GM18873 (cell line): ENCODE measurements around the gene PRDM9.
"Not testable (repeated sequence)": the region's sequence is repeated elsewhere in the genome, so short reads cannot be mapped to it uniquely, and the experiment has no call there.

Source experiments
- ATAC-seq: cut with Tn5 transposase; IDR thresholded peaks from one replicate; pipeline ENCODE4 v1.9.1; 2021; ENCODE audit warnings: mild to moderate bottlenecking, moderate library complexity, moderate number of reproducible peaks; ENCODE audit not compliant: unreplicated experiment, low FRiP score

PRDM9 gene

DNA sequence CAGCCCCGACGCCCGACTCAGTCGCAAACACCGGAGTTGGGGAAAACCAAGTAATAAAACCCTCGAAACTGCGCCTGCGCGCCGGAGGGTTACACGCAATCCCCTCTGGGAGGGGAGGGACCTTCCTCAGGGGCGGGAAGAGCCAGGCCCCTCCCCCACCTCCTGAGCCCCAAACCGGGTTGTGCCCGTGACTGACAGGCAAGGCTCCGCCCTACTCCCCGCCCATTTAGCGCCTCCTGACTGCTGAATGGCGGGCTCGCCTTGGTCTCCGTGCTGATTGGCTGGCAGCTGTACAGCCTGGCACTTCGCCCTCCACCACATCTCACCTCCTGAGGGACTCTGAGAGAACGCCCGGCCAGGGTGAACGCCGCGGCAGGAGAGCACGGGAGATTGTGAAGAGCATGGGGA is at the start of gene PRDM9:
Gene PRDM9, plus strand, starts transcription at position 332 of the 408 bp plus-strand sequence. CDS start 1,425 bp downstream, outside the sequence.
- no peak for ATAC-seq

DNA sequence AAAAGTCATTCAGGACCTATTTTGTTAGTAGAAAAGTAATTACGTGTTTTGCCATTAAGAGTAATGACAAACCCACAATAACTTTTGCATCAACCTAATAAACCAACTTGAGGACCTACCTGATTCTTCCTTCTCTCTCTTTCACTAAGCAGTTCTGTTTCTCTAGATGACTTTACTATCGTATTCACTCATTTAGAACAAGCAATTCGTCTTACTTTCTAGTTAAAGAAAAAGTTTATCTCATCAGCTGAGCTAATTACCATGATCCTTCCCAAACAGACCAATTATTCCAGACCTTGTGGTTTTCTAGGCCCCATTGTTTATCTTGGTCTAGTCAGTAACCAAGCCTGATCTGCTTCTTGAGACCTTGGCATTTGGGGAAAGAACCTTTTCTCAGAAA is 49.6 kb upstream of the PRDM9 start:
- ATAC-seq = no peak

DNA sequence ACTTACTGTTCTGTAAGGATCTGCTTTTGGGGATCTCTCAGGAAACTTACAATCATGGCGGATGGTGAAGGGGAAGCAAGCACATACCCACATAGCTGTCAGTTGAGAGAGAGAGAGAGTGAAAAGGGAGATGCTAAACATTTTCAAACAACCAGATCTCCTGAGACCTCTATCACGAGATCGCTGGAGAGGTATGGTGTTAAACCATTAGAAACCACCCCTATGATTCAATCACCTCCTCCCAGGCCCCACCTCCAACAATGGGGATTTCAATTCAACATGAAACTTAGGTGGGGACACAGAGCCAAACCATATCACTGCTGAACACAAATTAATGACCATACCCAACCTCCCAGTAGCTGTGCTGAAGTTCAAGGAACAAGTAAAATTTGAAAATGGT is 48.2 kb upstream of the PRDM9 start:
- ATAC-seq = no peak

DNA sequence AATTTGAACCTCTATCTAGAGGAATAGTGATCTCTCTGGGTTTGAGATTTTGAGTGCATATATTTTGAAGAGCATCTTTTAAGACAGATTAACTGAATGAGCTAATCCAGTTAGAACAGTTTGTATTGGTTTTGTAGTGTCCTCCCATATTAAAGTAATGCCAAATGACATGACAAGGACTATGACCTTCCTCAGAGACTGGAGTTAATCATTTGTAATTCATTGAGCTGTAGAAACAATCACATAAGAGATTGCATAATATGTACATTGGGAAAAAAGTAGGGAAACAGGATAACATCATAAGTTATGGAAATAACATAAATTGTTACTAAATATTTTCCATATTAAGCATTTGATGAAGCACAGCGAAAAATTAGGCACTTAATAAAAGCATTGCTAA is 45.8 kb upstream of the PRDM9 start:
- ATAC-seq = no peak

DNA sequence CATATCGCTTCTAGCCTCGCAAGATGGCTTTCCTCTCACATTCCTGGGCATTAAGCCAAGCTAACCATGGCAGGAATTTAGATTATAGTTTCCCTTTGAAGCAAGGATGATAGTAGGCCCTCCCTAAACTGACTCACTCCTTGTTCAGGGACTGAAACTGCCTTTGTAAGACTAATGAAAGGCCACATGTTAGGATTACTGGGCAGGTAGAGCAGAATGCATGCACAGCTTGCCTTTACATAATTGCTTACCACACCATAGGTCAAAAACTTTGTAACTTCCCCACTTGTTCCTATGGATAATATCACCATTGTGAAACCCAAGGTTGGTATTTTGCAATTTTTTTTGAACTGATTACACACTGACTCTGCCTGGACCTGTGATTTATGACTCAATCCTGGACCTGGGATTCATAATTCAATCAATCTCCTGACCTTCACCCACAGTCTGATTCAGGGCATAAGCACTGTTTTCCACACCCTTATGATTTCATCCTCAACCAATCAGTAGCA is 41.0 kb upstream of the PRDM9 start:
- no peak for ATAC-seq

DNA sequence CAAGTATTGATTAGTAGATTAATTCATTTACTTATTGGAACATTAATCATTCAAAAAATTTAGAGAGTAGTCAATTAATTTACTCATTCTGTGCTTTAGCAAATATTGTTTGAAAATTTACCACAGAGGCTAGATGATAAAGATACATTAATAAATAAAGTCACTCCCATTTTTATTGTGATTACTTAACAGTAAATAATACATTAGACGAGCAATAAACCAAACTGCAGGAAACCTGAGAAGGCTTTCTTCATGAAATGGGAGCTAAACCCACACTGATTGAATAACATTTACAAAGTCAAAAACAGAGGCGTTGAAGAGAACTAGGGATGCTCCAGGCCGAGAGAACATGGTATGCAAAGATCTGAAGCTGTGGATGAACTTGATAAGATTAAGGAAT is 38.8 kb upstream of the PRDM9 start:
- no peak for ATAC-seq

DNA sequence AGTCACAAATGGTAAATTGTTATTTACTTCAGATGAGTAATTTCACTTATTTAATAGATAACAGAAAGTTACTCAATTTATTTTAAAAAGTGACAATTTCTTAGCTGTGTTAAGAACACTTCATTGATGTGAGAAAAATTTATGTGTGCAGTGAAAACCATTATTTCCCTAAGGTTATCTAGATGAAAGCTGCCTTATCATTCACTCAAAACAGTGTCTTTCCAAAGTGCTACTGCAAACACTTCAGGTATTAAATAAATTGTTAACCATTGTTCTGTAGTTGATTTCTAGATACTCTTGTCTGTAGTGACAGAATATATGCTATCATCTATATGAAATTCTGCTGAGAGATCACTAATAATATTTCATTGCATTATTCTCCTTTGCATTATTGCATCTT is 33.5 kb upstream of the PRDM9 start:
- no peak for ATAC-seq

DNA sequence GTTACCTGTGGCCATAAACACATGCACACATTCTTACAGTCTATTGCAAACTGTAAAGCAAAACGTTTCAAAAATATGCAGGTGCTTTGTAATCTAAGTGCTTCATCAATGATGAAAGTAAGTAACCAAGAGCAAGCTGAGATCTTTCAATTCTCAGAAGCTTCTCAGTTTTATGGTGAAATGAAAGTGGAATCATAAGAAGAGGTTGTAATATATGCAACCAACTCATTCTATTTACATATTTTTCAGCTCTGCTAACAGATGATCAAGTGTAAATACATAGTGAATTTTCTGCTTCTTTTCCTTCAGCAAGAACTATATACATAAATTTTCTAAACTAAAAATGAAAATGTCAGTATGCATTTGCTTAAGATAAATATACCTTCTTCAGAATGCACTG is 33.1 kb upstream of the PRDM9 start:
- ATAC-seq = no peak

DNA sequence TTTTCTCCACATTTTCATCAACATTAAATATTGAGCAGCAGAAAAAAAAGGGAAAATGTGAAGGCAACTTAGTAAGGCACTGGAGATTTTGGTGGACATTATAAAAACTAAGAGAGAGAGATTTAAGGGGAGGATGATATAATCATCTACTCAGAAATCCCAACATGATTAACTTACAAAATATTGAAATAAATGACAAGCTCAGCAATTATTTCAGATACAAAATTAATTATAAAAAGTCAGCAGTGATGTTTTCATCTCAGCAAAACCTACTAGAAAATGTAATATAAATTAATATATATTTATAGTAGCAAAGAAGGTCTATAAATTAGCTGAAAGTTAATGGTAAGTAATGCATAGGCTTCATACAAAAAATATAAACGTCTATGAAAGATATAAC is 30.8 kb upstream of the PRDM9 start:
- no peak for ATAC-seq

DNA sequence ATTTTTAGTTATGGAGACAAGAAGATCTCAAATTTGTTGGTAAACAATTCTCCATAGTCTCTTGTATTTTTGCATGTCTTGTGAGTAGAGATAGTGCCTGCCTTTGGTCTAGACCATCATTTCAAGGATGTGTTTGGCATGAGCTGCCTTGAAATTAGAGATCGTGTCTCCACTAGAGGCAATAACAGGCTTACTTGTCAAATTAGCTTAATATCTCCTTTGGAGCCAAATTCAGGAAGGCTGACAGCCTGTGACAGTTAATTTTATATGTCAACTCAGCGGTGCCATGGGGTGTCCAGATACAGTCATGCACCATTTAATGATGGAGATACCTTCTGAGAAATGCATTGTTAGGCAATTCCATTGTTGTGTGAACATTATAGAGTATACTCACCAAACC is 24.8 kb upstream of the PRDM9 start:
- ATAC-seq = no peak

DNA sequence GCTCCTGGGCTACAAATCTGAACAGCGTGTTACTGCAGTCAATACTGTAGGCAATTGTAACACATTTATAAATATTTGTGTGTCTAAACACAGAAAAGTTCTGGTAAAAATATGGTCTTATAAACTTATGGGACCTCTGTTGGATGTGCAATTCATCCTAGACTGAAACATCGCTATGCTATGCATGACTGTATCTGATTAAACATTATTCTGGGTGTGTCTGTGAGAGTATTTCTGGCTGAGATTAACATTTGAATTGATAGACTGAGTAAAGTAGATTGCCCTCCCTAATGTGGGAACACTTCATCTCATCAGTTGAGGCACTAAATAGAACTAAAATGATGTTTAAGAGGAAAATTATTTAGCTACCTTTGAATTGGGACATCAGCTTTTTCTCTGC is 24.3 kb upstream of the PRDM9 start:
- ATAC-seq = no peak

DNA sequence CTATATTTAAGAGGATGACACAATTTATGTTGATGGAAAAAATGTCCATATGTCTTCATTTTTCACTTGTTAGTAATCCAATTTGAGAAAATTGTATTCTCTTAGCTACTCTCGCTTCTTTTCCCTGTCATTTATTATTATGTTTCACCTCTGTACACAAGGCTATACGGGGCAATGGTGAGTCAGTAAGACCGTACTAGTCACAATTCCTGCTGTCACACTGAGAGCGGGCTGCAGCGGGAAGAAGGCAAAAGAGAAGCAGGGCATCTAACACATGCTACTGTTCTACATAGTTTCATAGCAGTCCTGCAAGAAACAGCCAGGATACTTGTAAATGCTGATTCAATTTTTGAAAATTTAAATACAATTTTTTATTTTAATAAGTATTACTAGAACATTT is 23.3 kb upstream of the PRDM9 start:
- ATAC-seq = no peak

DNA sequence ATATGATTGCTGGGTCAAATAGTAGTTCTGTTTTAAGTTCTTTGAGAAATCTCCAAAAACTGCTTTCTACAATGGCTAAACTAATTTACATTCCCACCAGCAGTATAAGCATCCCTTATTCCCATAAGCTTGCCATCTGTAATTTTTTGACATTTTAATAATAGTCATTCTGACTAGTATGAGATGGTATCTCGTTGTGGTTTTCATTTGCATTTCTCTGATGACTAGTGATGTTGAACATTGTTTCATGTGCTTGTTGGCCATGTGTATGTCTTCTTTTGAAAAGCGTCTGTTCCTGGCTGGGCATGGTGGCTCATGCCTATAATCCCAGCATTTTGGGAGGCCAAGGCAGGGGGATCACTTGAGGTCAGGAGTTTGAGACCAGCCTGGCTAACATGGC is 21.2 kb upstream of the PRDM9 start:
- not testable (repeated sequence) for ATAC-seq

DNA sequence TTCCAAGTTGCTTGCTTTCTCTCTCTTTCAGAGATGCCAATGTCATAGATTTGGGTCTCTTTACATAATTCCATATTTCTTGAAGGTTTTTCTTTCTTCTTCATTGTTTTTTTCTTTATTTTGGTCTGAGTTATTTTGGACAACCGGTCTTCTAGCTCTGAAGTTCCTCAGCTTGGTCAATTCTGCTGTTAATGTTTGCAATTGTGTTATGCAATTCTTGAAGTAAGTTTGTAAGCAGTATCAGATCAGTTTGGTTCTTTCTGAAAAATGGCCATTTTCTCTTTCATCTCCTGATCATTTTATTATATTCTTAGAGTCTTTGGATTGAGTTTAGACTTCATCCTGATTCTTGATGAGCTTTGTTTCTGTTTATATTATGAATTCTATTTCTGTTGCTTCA is 16.4 kb upstream of the PRDM9 start:
- ATAC-seq = no peak

DNA sequence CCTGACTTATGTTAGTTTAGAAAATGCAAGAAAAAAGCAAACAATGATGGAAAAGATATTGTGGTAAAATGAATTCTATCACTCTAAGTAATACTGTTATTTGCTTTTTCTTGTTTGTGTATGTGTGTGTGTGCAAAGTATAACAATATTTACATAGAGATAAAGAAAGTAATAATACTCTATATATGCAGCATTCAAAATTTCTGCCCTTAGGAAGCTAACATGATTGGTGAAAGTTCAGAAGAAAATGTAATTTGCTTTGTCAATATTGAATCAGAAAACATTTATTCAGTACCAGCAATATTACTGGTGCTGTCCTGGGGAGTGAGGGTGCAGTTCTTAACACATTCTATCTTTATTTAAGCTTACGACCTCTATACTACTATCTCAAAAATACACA is 12.9 kb upstream of the PRDM9 start:
- ATAC-seq = no peak

DNA sequence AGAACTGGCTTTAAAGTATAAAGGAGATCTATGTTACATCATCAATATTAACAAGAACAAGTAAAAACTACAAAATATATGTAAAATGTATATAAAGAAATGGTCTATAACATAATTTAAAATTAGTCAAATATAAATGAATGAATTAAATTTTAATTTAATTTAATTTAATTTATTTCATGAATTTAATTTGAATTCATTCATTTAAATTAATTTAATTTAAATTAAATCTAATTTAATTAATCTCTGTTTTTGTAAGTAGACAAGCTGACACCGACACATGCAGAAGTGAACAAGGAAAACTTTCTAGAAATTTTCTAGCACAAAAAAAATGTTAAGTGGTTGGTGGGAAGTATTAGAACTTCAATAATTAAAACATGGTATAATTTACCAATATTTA is 10.8 kb upstream of the PRDM9 start:
- ATAC-seq = no peak

DNA sequence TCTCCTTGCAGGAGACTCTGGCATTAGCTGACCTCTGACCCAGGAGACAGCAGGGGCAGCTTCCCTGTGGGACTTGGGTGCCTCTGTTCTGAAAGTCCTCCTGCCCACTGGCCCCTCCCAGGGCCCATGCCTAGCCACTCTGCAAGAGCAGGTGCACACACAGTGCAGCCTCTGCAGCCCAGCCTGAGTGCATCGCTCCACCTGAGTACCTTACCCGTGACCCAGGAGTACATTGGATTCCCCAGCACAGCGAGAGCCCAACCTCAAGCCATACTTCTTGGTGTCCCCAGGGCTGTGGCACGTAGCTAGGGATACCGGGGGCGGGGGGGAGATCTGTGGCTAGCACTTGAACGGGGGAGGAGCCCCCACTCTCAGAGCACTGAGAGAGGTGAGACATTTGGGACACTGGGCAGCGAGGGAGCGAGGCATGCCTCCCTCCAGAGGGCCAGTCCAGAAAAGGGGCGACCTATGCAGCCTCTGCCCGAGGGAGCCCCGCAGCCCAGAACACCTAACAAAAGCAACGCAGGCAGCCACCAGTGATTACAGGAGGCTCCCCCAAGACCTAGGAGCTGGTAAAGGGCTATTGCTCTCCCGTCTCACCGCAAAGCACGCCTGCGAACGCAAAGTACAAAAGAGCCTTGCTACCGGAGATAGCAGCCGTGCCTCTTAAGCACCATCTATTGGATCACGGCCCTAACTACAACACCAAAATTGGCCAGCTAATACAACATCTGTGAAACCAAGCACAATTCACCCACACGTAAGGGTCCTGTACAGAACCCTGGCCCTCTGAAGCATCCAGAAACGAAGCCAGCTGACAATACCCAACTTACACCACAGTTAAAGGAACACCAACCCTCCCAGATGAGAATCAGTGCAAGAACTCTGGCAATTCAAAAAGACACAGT is 826 bp upstream of the PRDM9 start:
- no peak for ATAC-seq

DNA sequence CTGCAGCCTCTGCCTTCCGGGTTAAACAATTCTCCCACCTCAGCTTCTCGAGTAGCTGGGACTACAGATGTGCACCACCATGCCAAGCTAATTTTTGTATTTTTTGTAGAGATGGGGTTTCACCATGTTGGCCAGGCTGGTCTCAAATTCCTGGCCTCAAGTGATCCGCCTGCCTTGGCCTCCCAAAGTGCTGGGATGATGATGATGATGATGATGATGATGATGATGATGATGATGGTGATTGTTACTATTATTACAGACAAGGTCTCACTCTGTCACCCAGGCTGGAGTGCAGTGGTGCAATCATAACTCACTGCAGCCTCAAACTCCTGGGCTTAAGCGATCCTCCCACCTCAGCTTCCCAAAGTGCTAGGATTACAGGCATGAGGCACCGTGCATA is 3.0 kb downstream of the PRDM9 start:
- ATAC-seq = not testable (repeated sequence)

DNA sequence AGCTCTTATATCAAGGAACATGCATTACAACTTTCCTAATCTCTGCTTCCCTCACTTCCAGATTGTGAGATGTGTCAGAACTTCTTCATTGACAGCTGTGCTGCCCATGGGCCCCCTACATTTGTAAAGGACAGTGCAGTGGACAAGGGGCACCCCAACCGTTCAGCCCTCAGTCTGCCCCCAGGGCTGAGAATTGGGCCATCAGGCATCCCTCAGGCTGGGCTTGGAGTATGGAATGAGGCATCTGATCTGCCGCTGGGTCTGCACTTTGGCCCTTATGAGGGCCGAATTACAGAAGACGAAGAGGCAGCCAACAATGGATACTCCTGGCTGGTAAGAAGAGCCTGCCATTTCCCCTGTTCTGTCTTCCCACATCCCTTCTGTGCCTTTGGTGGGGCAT is 15.1 kb downstream of the PRDM9 start:
- no peak for ATAC-seq

DNA sequence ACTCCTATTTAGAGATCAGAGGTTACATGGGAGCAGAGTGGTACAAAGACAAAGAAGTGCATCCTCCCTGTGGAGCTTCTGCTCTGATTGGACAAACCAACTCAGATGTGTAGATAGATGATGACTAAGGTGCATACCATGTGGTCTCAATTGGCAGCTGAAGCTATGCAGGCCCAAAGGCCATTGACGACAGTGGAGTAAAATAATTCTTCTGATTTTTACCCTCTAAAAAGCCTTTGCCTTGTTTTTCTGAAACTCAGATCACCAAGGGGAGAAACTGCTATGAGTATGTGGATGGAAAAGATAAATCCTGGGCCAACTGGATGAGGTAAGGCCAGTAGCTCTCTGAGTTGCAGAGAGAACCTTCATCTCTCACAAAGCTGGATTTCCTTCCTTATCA is 15.6 kb downstream of the PRDM9 start:
- ATAC-seq = no peak

DNA sequence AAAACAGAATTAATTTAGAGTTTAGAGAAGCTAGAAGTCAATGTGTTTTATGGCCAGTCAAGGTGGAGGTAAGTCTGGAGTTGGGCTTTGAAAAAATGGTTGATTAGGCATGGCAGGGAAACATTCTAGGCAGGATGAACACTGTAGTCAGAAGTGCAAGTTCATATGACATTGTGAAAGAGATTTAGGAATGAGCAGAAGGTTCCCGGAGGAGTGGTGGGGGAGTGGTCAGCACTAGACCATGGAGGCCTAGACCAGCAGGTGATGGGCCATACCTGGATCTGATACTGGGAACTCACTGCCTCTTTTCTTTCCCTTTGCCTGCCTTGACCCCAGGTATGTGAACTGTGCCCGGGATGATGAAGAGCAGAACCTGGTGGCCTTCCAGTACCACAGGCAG is 16.6 kb downstream of the PRDM9 start:
- ATAC-seq = no peak

DNA sequence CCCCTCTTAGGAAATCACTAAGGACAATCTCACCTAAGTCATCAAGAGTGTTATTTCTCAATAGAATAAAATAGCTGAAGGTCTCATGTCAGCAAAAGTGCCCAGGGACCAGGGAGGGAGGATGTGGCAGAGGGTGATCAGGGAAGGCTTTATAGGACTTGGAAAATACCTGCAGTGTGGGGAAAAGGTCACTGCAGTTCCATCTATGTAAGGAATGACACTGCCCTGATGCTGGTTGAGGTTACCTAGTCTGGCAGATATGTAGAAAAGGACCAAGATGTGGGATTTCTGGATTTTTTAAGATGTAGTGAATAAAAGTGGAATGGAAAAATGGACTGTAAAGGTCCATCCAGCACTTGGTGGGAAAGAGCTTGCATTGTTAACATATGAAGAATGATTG is 18.3 kb downstream of the PRDM9 start:
- no peak for ATAC-seq
